Astrocyte (in vitro differentiated cells and primary cell): Measurements from ENCODE around the gene GRIP1.

Source experiments
- EZH2 ChIP-seq: IDR thresholded peaks from 2 replicates; pipeline ENCODE4 v1.6.1; 2012; ENCODE audit warnings: mild to moderate bottlenecking, low read length, inconsistent platforms; ENCODE audit not compliant: insufficient read depth
- TF ChIP-seq, protein P1 (sequence below): IDR thresholded peaks from 2 replicates; pipeline ENCODE4 v1.5.1; 2011; ENCODE audit warnings: low read depth, mild to moderate bottlenecking, inconsistent platforms, low read length, moderate library complexity; ENCODE audit not compliant: insufficient read depth

DNA sequence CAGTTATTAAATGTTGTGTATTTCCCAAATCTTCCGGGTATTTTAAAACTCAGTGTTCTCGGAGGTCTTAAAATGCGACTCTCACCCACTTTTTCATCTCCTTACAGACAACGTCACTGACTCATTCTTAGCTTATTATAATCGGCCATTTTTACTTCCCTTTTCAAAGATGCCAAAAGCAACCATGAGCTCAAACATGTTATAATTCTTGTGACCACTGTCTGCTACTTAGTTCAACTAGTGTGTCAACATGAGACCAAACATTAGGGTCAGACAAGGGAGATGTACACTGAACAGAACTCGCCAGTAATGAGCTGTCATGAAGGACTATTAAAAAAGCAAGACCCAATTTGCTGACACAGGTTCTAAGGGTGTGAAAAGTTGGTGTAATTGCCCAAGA, 4.2 kb upstream of the GRIP1 start:
- TF ChIP-seq, protein P1, sequence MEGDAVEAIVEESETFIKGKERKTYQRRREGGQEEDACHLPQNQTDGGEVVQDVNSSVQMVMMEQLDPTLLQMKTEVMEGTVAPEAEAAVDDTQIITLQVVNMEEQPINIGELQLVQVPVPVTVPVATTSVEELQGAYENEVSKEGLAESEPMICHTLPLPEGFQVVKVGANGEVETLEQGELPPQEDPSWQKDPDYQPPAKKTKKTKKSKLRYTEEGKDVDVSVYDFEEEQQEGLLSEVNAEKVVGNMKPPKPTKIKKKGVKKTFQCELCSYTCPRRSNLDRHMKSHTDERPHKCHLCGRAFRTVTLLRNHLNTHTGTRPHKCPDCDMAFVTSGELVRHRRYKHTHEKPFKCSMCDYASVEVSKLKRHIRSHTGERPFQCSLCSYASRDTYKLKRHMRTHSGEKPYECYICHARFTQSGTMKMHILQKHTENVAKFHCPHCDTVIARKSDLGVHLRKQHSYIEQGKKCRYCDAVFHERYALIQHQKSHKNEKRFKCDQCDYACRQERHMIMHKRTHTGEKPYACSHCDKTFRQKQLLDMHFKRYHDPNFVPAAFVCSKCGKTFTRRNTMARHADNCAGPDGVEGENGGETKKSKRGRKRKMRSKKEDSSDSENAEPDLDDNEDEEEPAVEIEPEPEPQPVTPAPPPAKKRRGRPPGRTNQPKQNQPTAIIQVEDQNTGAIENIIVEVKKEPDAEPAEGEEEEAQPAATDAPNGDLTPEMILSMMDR = no peak
- TF ChIP-seq EZH2 = no peak
